Glutamatergic neuron (in vitro differentiated cells): ENCODE results near the gene PAPOLA. TPM values are rescaled to one million over a fixed set of nuclear protein-coding genes. Genes with fewer than 3 reads are reported as not detected.
"Not testable (repeated sequence)": the region's sequence is repeated elsewhere in the genome, so short reads cannot be mapped to it uniquely, and the experiment has no call there.

ENCODE experiments used
- DNase-seq: peaks from one replicate; pipeline ENCODE4 v3.0.0; 2022
- H3K27ac Mint-ChIP-seq: one replicate; pipeline ENCODE4 v1.8.0; 2020; ENCODE audit warnings: mild to moderate bottlenecking, mixed read lengths, inconsistent platforms; ENCODE audit not compliant: unreplicated experiment
- H3K27me3 Mint-ChIP-seq: one replicate; pipeline ENCODE4 v1.8.0; 2020; ENCODE audit warnings: mild to moderate bottlenecking, moderate library complexity, mixed read lengths, inconsistent platforms; ENCODE audit not compliant: unreplicated experiment
- H3K36me3 Mint-ChIP-seq: one replicate; pipeline ENCODE4 v1.8.0; 2020; ENCODE audit warnings: mild to moderate bottlenecking, mixed read lengths, inconsistent platforms; ENCODE audit not compliant: unreplicated experiment
- H3K4me1 Mint-ChIP-seq: one replicate; pipeline ENCODE4 v1.8.0; 2020; ENCODE audit warnings: mild to moderate bottlenecking, low read depth, mixed read lengths, inconsistent platforms; ENCODE audit not compliant: unreplicated experiment
- H3K4me3 Mint-ChIP-seq: one replicate; pipeline ENCODE4 v1.8.0; 2020; ENCODE audit warnings: mild to moderate bottlenecking, mixed read lengths, inconsistent platforms; ENCODE audit not compliant: unreplicated experiment
- H3K9me3 Mint-ChIP-seq: one replicate; pipeline ENCODE4 v1.8.0; 2020; ENCODE audit warnings: mild to moderate bottlenecking, moderate library complexity, mixed read lengths, inconsistent platforms; ENCODE audit not compliant: unreplicated experiment
- CTCF ChIP-seq: fragments of 200-600 bp; sonication (generic); IDR thresholded peaks from one replicate; pipeline ENCODE4 v1.5.0; 2021; ENCODE audit not compliant: partially characterized antibody, unreplicated experiment
- total RNA-seq: library from RNA; stranded (reverse); fragmentation: NEBNext Ultra II Directional; extraction: Animal tissue kit (Norgen Biotek cat#: 25700); gene quantifications from one replicate; pipeline ENCODE4 v1.2.1, GENCODE V29; 2021; ENCODE audit not compliant: unreplicated experiment

The PAPOLA gene
- total RNA-seq, 1 donor from 2014 or later: 169 TPM

GRCh38 chr14:96461950-96462798 is 40.0 kb upstream of the PAPOLA start:
- Mint-ChIP-seq H3K27me3 (no peaks in the 10 kb centered on the region), H3K9me3 (peaks cover 6% of the 10 kb centered on the region), H3K4me3 (no peak overlapping the region), H3K36me3 (no peaks in the 10 kb centered on the region), H3K27ac (no peak overlapping the region), H3K4me1 (no peaks in the 10 kb centered on the region)
- TF ChIP-seq CTCF: no peak
- DNase-seq: no peak

GRCh38 chr14:96464136-96464535 is 38.0 kb upstream of the PAPOLA start:
- Mint-ChIP-seq H3K9me3 (peaks cover 4% of the 10 kb centered on the region), H3K36me3 (no peaks in the 10 kb centered on the region), H3K27ac (no peak overlapping the region), H3K4me3 (no peak overlapping the region), H3K4me1 (no peaks in the 10 kb centered on the region), H3K27me3 (no peaks in the 10 kb centered on the region)
- TF ChIP-seq CTCF: no peak
- DNase-seq: no peak

GRCh38 chr14:96466918-96467317 is 35.3 kb upstream of the PAPOLA start:
- H3K4me1 Mint-ChIP-seq: no peaks in the 10 kb centered on the region
- no peaks in the 10 kb centered on the region for H3K27me3 Mint-ChIP-seq
- H3K4me3 Mint-ChIP-seq: no peak overlapping the region
- no peak for DNase-seq
- TF ChIP-seq CTCF: no peak
- peaks cover 1% of the 10 kb centered on the region for H3K9me3 Mint-ChIP-seq
- no peaks in the 10 kb centered on the region for H3K36me3 Mint-ChIP-seq
- no peak overlapping the region for H3K27ac Mint-ChIP-seq

- TF ChIP-seq CTCF: no peak
- no peaks in the 10 kb centered on the region for H3K9me3 Mint-ChIP-seq
- H3K27me3 Mint-ChIP-seq: no peaks in the 10 kb centered on the region
- H3K27ac Mint-ChIP-seq: no peak overlapping the region
- no peak for DNase-seq
- H3K36me3 Mint-ChIP-seq: no peaks in the 10 kb centered on the region
- no peaks in the 10 kb centered on the region for H3K4me1 Mint-ChIP-seq
- H3K4me3 Mint-ChIP-seq: no peak overlapping the region
Observed at GRCh38 chr14:96470331-96470730, 31.9 kb upstream of the PAPOLA start.

- H3K4me1 Mint-ChIP-seq, H3K4me3 Mint-ChIP-seq, DNase-seq, H3K36me3 Mint-ChIP-seq, H3K27ac Mint-ChIP-seq, H3K27me3 Mint-ChIP-seq, H3K9me3 Mint-ChIP-seq: not testable (repeated sequence)
Observed at GRCh38 chr14:96470967-96471366, 31.2 kb upstream of the PAPOLA start.
